Astrocyte of the cerebellum (primary cell): ENCODE measurements around the gene CDK2.
"Not testable (repeated sequence)": the region's sequence is repeated elsewhere in the genome, so short reads cannot be mapped to it uniquely, and the experiment has no call there.

Experiments used
- DNase-seq: peaks from one replicate; pipeline ENCODE4 v3.0.0-alpha.2; 2011; ENCODE audit warnings: low read depth
- H3K4me3 ChIP-seq: 2 replicates; pipeline ENCODE4 v1.5.1; 2011; ENCODE audit warnings: mild to moderate bottlenecking, low read depth, low read length, moderate library complexity
- in situ Hi-C: cut with HindIII; loops from 2 replicates; pipeline ENCODE4 v1.10.0; 2017; ENCODE audit warnings: low sequenced_read_pairs
- TF ChIP-seq, protein P1 (sequence below): IDR thresholded peaks from 2 replicates; pipeline ENCODE4 v1.5.1; 2012; ENCODE audit warnings: low read length, low read depth, moderate library complexity, mild to moderate bottlenecking; ENCODE audit errors: missing control alignments

CDK2 gene

DNA sequence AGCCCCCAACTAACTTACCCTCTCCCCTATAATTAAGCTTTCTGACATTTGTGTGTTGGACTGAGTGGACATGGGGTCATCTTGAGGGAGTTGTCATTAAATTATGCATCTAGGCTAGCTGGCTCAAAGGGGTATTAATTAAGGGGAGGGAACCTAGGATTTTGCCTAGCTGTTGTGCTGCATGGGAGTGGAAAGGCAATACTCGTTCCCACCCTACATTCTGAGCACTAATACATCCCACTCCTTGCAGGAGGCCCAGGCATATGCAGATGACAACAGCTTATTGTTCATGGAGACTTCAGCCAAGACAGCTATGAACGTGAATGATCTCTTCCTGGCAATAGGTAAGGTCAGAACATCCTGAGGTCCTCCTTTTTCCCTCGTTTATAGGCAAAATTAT is 24.5 kb downstream of the CDK2 start:
- no peak overlapping the region for H3K4me3 ChIP-seq
- in situ Hi-C loops = no loop called here
- TF ChIP-seq, protein P1, sequence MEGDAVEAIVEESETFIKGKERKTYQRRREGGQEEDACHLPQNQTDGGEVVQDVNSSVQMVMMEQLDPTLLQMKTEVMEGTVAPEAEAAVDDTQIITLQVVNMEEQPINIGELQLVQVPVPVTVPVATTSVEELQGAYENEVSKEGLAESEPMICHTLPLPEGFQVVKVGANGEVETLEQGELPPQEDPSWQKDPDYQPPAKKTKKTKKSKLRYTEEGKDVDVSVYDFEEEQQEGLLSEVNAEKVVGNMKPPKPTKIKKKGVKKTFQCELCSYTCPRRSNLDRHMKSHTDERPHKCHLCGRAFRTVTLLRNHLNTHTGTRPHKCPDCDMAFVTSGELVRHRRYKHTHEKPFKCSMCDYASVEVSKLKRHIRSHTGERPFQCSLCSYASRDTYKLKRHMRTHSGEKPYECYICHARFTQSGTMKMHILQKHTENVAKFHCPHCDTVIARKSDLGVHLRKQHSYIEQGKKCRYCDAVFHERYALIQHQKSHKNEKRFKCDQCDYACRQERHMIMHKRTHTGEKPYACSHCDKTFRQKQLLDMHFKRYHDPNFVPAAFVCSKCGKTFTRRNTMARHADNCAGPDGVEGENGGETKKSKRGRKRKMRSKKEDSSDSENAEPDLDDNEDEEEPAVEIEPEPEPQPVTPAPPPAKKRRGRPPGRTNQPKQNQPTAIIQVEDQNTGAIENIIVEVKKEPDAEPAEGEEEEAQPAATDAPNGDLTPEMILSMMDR = no peak
- DNase-seq = no peak

DNA sequence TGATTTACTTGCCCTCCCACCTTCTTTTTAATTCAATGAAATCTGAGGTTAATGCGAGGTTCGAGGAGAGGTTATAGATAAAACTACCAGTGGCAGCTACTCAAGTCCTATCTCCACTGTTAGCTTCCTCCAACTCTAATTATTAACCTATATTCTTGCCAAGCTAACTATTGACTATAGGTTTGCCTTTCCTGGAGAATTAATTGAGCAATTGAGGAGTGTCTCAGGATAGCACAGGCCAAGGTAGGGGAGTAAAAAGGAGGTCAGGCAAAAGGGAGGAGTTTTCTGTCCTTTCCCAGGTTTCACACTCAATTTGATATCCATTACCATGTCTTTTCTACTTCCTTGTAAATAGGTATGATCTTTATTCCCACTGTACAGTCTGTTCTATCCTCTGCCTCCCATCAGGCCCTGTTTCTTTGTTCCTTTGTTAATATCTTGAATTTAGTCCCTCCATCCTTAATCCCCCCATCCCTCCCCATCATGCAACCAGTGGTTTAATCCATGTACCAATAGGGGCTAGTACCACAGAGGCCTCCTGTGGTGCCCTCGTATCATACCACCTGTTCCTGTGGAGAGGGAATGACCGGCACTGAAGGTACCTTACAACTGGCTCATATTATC is 26.7 kb downstream of the CDK2 start:
- in situ Hi-C loops = no loop called here
- no peak overlapping the region for H3K4me3 ChIP-seq
- TF ChIP-seq, protein P1 = no peak
- no peak for DNase-seq

DNA sequence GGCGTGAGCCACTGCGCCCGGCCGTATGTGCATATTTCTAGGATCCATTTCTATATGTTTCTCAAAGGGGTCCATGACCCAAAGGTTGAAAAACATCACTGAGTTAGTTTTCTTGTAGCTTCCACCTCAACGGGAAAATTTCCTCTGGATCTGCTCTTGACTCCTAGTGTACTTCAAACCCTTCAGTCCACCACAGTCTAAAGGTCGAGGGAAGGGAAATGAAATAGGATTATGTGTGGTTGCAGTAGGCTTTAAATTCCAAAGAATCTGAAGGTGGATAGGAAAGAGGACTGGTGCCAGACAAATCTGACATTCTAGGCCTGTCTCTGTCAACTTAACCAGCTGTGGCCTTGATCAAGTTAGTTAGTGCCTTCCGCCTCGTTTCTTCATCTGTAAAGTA is 28.7 kb downstream of the CDK2 start:
- in situ Hi-C loops = no loop called here
- TF ChIP-seq, protein P1 = no peak
- DNase-seq = no peak
- no peak overlapping the region for H3K4me3 ChIP-seq

DNA sequence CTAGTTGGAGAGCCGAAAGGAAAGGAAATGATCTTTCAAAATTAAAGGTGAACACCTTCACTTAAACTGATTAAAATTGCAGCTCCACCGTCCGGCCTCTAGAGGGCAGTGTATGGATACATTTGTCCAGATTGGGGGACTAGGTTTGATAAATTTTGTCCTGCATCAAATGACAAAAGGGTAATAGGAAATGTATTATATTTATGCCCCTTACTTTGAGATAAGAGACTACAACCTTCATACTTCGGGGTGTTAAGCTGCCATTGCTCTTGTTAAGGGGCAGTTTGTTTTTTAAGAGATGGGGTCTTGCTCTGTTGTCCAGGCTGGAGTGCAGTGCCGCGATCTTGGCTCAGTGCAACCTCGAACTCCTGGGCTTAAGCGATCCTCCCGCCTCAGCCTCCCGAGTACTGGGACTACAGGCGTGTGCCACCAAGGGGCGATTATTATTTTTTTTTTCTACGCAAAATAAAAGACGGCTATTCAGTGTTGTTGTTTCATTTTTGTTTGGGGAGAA is 29.6 kb downstream of the CDK2 start:
- in situ Hi-C loops = no loop called here
- H3K4me3 ChIP-seq = peak overlapping the region; percentile 58
- no peak for DNase-seq
- TF ChIP-seq, protein P1 = peak; percentile 79

DNA sequence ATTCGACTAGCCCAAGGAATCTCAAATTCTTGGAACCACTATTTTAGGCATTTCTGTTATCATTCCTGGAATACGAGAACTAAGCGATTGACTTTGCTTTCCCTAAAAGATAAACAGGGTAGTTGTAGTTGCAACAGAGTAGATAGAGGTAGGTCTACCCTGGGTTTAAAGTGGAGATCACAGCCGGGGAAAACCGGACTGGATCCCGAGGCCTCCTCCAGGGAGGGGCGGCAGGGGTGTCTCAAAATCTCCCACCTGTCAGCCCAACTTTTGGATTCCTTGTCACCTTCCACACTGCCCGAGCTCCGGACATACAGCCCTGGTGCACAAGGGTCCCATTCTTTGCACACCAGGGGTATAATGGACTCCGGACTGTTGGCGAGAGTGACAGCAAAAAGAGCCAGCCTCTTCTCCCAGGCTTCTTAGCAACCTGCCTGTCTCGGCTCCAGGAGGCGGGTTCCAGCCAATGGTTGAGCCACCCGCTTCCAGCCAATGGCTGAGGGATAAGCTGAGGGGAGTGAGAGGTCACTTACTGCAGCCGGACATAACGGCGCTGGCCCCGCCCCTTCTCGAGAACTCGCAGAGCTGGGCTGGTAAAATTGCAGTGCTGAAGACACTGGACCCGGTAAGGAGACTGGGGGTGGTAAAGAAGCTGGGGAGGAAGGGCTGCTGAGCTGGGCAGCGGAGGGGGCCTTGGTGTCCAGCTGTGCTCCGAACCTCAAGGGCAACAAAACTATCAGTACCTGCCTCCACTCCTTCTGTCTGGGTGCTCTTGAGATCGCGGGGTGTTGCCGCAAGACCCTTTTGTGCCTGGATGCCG is 30.3 kb downstream of the CDK2 start, which contains the start of gene SUOX:
Gene SUOX, plus strand, starts transcription at position 562 of the 820 bp plus-strand sequence. CDS start 4,946 bp downstream, outside the sequence.
- H3K4me3 ChIP-seq = peak within 1 kb of the TSS; percentile 58
- in situ Hi-C loops = no loop called here
- TF ChIP-seq, protein P1 = no peak
- DNase-seq = peak; percentile 92

DNA sequence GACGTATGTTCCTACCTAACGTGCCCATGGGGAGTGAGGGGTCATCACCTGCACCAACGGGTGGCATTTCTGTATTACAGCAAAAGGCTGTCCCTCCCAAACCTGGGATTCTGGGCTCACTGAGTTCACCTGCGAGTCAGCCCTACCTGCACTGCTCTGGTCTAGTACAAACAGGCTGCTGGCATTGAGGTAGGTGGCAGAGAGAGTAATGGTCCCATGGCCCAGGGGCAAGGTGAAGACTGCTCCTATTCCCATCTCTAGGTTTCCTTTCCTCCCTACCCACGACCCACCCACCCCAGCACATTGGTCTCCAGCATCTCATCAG is 30.9 kb downstream of the CDK2 start:
- TF ChIP-seq, protein P1 = no peak
- in situ Hi-C loops = no loop called here
- DNase-seq = no peak
- H3K4me3 ChIP-seq = peak overlapping the region; percentile 58

DNA sequence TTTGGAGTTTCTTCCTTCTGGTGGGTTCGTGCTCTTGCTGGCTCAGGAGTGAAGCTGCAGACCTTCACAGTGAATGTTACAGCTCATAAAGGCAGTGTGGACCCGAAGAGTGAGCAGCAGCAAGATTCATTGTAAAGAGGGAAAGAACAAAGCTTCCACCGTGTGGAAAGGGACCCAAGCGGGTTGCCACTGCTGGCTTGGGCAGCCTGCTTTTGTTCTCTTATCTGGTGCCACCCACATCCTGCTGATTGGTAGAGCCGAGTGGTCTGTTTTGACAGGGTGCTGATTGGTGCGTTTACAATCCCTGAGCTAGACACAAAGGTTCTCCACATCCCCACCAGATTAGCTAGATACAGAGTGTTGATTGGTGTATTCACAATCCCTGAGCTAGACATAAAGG is 32.9 kb downstream of the CDK2 start:
- DNase-seq, in situ Hi-C loops, H3K4me3 ChIP-seq: not testable (repeated sequence)

DNA sequence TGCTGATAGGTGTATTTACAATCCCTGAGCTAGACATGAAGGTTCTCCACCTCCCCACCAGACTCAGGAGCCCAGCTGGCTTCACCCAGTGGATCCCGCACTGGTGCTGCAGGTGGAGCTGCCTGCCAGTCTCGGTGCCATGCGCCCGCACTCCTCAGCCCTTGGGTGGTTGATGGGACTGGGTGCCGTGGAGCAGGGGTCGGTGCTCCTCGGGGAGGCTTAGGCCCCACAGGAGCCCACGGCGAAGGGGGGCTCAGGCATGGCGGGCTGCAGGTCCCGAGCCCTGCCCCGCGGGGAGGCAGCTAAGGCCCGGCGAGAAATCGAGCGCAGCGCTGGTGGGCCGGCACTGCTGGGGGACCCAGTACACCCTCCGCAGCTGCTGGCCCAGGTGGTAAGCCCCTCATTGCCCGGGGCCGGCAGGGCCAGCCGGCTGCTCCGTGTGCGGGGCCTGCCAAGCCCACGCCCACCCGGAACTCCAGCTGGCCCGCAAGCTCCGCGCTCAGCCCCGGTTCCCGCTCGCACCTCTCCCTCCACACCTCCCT is 33.4 kb downstream of the CDK2 start:
- in situ Hi-C loops, H3K4me3 ChIP-seq, DNase-seq: not testable (repeated sequence)
